GM23338 (cell line): ENCODE results near the gene SPRR1A. TPM values are rescaled to one million over a fixed set of nuclear protein-coding genes. Genes with fewer than 3 reads are reported as not detected.

Experiments
- ATAC-seq: fragments of 200-7000 bp; cut with Tn5 transposase; 3 replicates; pipeline ENCODE4 v1.9.1; 2020
- DNase-seq: peaks from one replicate; pipeline ENCODE4 v3.0.0-alpha.2; 2015; ENCODE audit warnings: low spot score
- H2AFZ ChIP-seq: fragments of 200-600 bp; sonication (generic); 2 replicates; pipeline ENCODE4 v1.8.0; 2016; ENCODE audit warnings: antibody characterized with exemption, mild to moderate bottlenecking, moderate library complexity
- H3F3A ChIP-seq: fragments of 200-600 bp; sonication (generic); replicated peaks from 2 replicates; pipeline ENCODE4 v1.8.0; 2017; ENCODE audit warnings: antibody characterized with exemption, mixed run types, low read depth
- H3K27ac ChIP-seq: fragments of 200-600 bp; sonication (generic); 2 replicates; pipeline ENCODE4 v1.6.1; 2016; ENCODE audit warnings: low read depth
- H3K27me3 ChIP-seq: fragments of 200-600 bp; sonication (generic); 2 replicates; pipeline ENCODE4 v1.8.0; 2016; ENCODE audit warnings: mild to moderate bottlenecking, mixed run types, moderate library complexity; ENCODE audit not compliant: insufficient read depth
- H3K36me3 ChIP-seq: fragments of 200-600 bp; sonication (generic); 2 replicates; pipeline ENCODE4 v1.8.0; 2016; ENCODE audit warnings: mild to moderate bottlenecking; ENCODE audit not compliant: insufficient read depth
- H3K4me1 ChIP-seq: fragments of 200-600 bp; sonication (generic); 2 replicates; pipeline ENCODE4 v1.8.0; 2016; ENCODE audit warnings: mild to moderate bottlenecking, moderate library complexity; ENCODE audit not compliant: insufficient read depth
- H3K4me2 ChIP-seq: fragments of 200-600 bp; sonication (generic); 2 replicates; pipeline ENCODE4 v1.7.1; 2017; ENCODE audit warnings: mixed run types
- H3K4me3 ChIP-seq: fragments of 200-600 bp; sonication (generic); 2 replicates; pipeline ENCODE4 v1.6.1; 2016; ENCODE audit warnings: mixed run types
- H3K79me2 ChIP-seq: fragments of 200-600 bp; sonication (generic); replicated peaks from 2 replicates; pipeline ENCODE4 v1.8.0; 2017; ENCODE audit warnings: mild to moderate bottlenecking; ENCODE audit not compliant: insufficient read depth
- H3K9me2 ChIP-seq: fragments of 200-600 bp; sonication (generic); 2 replicates; pipeline ENCODE4 v1.8.0; 2017; ENCODE audit not compliant: insufficient read depth
- H4K20me1 ChIP-seq: fragments of 200-600 bp; sonication (generic); replicated peaks from 2 replicates; pipeline ENCODE4 v1.8.0; 2017; ENCODE audit warnings: mild to moderate bottlenecking; ENCODE audit not compliant: insufficient read depth
- H3K27ac Mint-ChIP-seq: 2 replicates; pipeline ENCODE4 v1.8.0; 2020; ENCODE audit warnings: inconsistent platforms, mild to moderate bottlenecking, moderate library complexity, mixed read lengths
- H3K27me3 Mint-ChIP-seq: 3 replicates; pipeline ENCODE4 v1.8.0; 2022; ENCODE audit warnings: low read depth, mild to moderate bottlenecking, moderate library complexity, mixed read lengths, inconsistent platforms; ENCODE audit not compliant: insufficient read depth, poor library complexity
- H3K36me3 Mint-ChIP-seq: 3 replicates; pipeline ENCODE4 v1.8.0; 2021; ENCODE audit warnings: low read depth, mild to moderate bottlenecking, inconsistent platforms, moderate library complexity, mixed read lengths
- H3K4me1 Mint-ChIP-seq: 3 replicates; pipeline ENCODE4 v1.8.0; 2020; ENCODE audit warnings: mild to moderate bottlenecking, inconsistent platforms, mixed read lengths
- H3K4me3 Mint-ChIP-seq: 3 replicates; pipeline ENCODE4 v1.8.0; 2021; ENCODE audit warnings: moderate library complexity, mild to moderate bottlenecking, inconsistent platforms, mixed read lengths
- H3K9me3 Mint-ChIP-seq: 3 replicates; pipeline ENCODE4 v1.8.0; 2020; ENCODE audit warnings: moderate library complexity, mild to moderate bottlenecking, inconsistent platforms, mixed read lengths
- CREB1 ChIP-seq: fragments of 250-450 bp; sonication (Bioruptor Pico); IDR thresholded peaks from 2 replicates; pipeline ENCODE4 v1.5.0; 2020; ENCODE audit warnings: low read depth, mild to moderate bottlenecking, moderate library complexity
- CTCF ChIP-seq, 2 experiments: fragments of 200-600 bp in 1 of 2; sonication (generic) in 1 of 2; conservative IDR thresholded peaks; 2 replicates each; pipeline versions ENCODE4 v1.5.1 to v1.6.1; 2016 to 2017; ENCODE audit warnings: antibody characterized with exemption in 2 of 2, low read depth in 2 of 2, mild to moderate bottlenecking in 2 of 2, moderate library complexity in 1 of 2
- ETS1 ChIP-seq: IDR thresholded peaks from 2 replicates; pipeline ENCODE4 v1.6.1; 2016; ENCODE audit warnings: antibody characterized with exemption
- EZH2 ChIP-seq: fragments of 200-600 bp; sonication (generic); IDR thresholded peaks from one replicate; pipeline ENCODE4 v1.8.0; 2017; ENCODE audit warnings: antibody characterized with exemption, mild to moderate bottlenecking, low read depth; ENCODE audit not compliant: unreplicated experiment
- JUNB ChIP-seq: IDR thresholded peaks from one replicate; pipeline ENCODE4 v1.6.1; 2016; ENCODE audit warnings: antibody characterized with exemption; ENCODE audit not compliant: unreplicated experiment
- NANOG ChIP-seq: IDR thresholded peaks from 2 replicates; pipeline ENCODE4 v1.6.1; 2016; ENCODE audit warnings: antibody characterized with exemption, borderline replicate concordance
- POLR2AphosphoS5 ChIP-seq: IDR thresholded peaks from 2 replicates; pipeline ENCODE4 v1.6.1; 2016; ENCODE audit warnings: antibody characterized with exemption, low read depth
- REST ChIP-seq: IDR thresholded peaks from one replicate; pipeline ENCODE4 v1.6.1; 2018; ENCODE audit warnings: antibody characterized with exemption; ENCODE audit not compliant: unreplicated experiment
- STAT1 ChIP-seq: IDR thresholded peaks from one replicate; pipeline ENCODE4 v1.6.1; 2016; ENCODE audit warnings: antibody characterized with exemption; ENCODE audit not compliant: unreplicated experiment
- ZNF331 ChIP-seq: fragments of 250-450 bp; sonication (Bioruptor Pico); IDR thresholded peaks from 2 replicates; pipeline ENCODE4 v1.5.0; 2020; ENCODE audit warnings: low read depth, mild to moderate bottlenecking, moderate library complexity
- ZNF462 ChIP-seq: fragments of 250-450 bp; sonication (Bioruptor Pico); IDR thresholded peaks from 2 replicates; pipeline ENCODE4 v1.5.0; 2020; ENCODE audit warnings: mild to moderate bottlenecking, moderate library complexity
- polyA plus RNA-seq: library from polyadenylated mRNA; unstranded; fragments of >200 nt; fragmentation: Nextera tagmentation; extraction: Ambion mirVana; gene quantifications from 2 replicates; pipeline ENCODE4 v1.2.1, GENCODE V29; 2016
- total RNA-seq: library from RNA; depleted of rRNA; stranded (reverse); fragments of >200 nt; shearing (Covaris generic); gene quantifications from 2 replicates; pipeline ENCODE4 v1.2.3, GENCODE V29; 2014

The SPRR1A gene
- total and polyA plus RNA-seq, 2 experiments from 2014 or later, result not detected

- Mint-ChIP-seq H3K9me3 (no peaks in the 10 kb centered on the region; the same call in 2 of the 3 replicates), H3K27ac (no peak overlapping the region), H3K4me1 (peaks cover 4% of the 10 kb centered on the region; the same call in 2 of the 3 replicates), H3K27me3 (peaks cover 13% of the 10 kb centered on the region), H3K4me3 (no peak overlapping the region), H3K36me3 (no peaks in the 10 kb centered on the region)
- no peak overlapping the region for H2AFZ ChIP-seq
- H3K4me1 ChIP-seq, result no peaks in the 10 kb centered on the region
- H3K27ac ChIP-seq, result no peak overlapping the region
- no peak overlapping the region for H3K4me3 ChIP-seq
- no peaks in the 10 kb centered on the region for H3K36me3 ChIP-seq
- no peak for ATAC-seq
- H3K27me3 ChIP-seq, result no peaks in the 10 kb centered on the region
- no peaks in the 10 kb centered on the region for H4K20me1 ChIP-seq
- no peaks in the 10 kb centered on the region for H3F3A ChIP-seq
- no peak for TF ChIP-seq NANOG
- TF ChIP-seq JUNB, result no peak
- TF ChIP-seq STAT1, result no peak
- TF ChIP-seq EZH2, result no peak
- no peak for TF ChIP-seq ETS1
- no peak for TF ChIP-seq POLR2AphosphoS5
- no peak for TF ChIP-seq ZNF331 (CRISPR knock-in tag)
- TF ChIP-seq CREB1 (CRISPR knock-in tag), result no peak
- no peak for TF ChIP-seq REST
- TF ChIP-seq CTCF (conservative IDR thresholded peaks at IDR 0.05; ENCODE audit: low read depth in 2 of 2), result no peak
- no peak for TF ChIP-seq ZNF462 (CRISPR knock-in tag)
- no peak overlapping the region for H3K4me2 ChIP-seq
- H3K79me2 ChIP-seq, result no peaks in the 10 kb centered on the region
- peaks cover 1% of the 10 kb centered on the region; the same call in 1 of the 2 replicates for H3K9me2 ChIP-seq
- no peak for DNase-seq
These were observed 1.8 kb upstream of the SPRR1A start for GRCh38 chr1:152982076-152982475.
